GM18508 (cell line): Measurements from ENCODE around the gene PLPP4.
"Not testable (repeated sequence)": the region's sequence is repeated elsewhere in the genome, so short reads cannot be mapped to it uniquely, and the experiment has no call there.

Experiments
- ATAC-seq: cut with Tn5 transposase; IDR thresholded peaks from one replicate; pipeline ENCODE4 v1.9.1; 2021; ENCODE audit warnings: moderate number of reproducible peaks; ENCODE audit not compliant: insufficient read depth, unreplicated experiment

Gene PLPP4

GRCh38 chr10:120483651-120484301 is 26.7 kb downstream of the PLPP4 start:
- no peak for ATAC-seq

GRCh38 chr10:120485946-120486345 is 28.9 kb downstream of the PLPP4 start:
- ATAC-seq = no peak

GRCh38 chr10:120486671-120487205 is 29.7 kb downstream of the PLPP4 start:
- ATAC-seq = no peak

- ATAC-seq = no peak
Measured at GRCh38 chr10:120490288-120490687, 33.3 kb downstream of the PLPP4 start.

- ATAC-seq = no peak
Measured at GRCh38 chr10:120492346-120492745, 35.3 kb downstream of the PLPP4 start.

GRCh38 chr10:120493411-120494312 is 36.6 kb downstream of the PLPP4 start:
- ATAC-seq = no peak

GRCh38 chr10:120494313-120494710 is 37.3 kb downstream of the PLPP4 start:
- no peak for ATAC-seq

GRCh38 chr10:120495226-120496009 is 38.4 kb downstream of the PLPP4 start:
- no peak for ATAC-seq

- ATAC-seq = no peak
Measured at GRCh38 chr10:120499883-120500282, 42.9 kb downstream of the PLPP4 start.

- no peak for ATAC-seq
Measured at GRCh38 chr10:120503689-120504088, 46.7 kb downstream of the PLPP4 start.

GRCh38 chr10:120504227-120504626 is 47.2 kb downstream of the PLPP4 start:
- ATAC-seq = not testable (repeated sequence)

GRCh38 chr10:120505056-120505455 is 48.0 kb downstream of the PLPP4 start:
- no peak for ATAC-seq

- ATAC-seq = no peak
Measured at GRCh38 chr10:120505866-120506265, 48.8 kb downstream of the PLPP4 start.

GRCh38 chr10:120506674-120507073 is 49.6 kb downstream of the PLPP4 start:
- no peak for ATAC-seq

- ATAC-seq = no peak
Measured at GRCh38 chr10:120507175-120507574, 50.1 kb downstream of the PLPP4 start.

- no peak for ATAC-seq
Measured at GRCh38 chr10:120507651-120508050, 50.6 kb downstream of the PLPP4 start.

GRCh38 chr10:120508393-120508792 is 51.4 kb downstream of the PLPP4 start:
- no peak for ATAC-seq

- ATAC-seq = no peak
Measured at GRCh38 chr10:120508966-120509365, 51.9 kb downstream of the PLPP4 start.

- ATAC-seq = no peak
Measured at GRCh38 chr10:120511165-120511564, 54.1 kb downstream of the PLPP4 start.

GRCh38 chr10:120513307-120513796 is 56.3 kb downstream of the PLPP4 start:
- no peak for ATAC-seq
